WTC11 (cell line): ENCODE data around the gene ZBTB7C. TPM values are rescaled to one million over a fixed set of nuclear protein-coding genes. Genes with fewer than 3 reads are reported as not detected.

Experiments
- ATAC-seq: fragments of 200-7000 bp; cut with Tn5 transposase; 2 replicates; pipeline ENCODE4 v1.10.0; 2021; ENCODE audit warnings: mild to moderate bottlenecking, moderate library complexity
- CTCF ChIA-PET: fragments of 300-600 bp; sonication (Branson Sonifier 250); formaldehyde crosslinking; loops from one replicate; lab custom pipeline; 2021; ENCODE audit warnings: antibody characterized with exemption; lab: Charles Lee
- POLR2A ChIA-PET: fragments of 350-600 bp; sonication (Branson Sonifier 250); formaldehyde crosslinking; loops from one replicate; lab custom pipeline; 2021; ENCODE audit warnings: antibody characterized with exemption; lab: Charles Lee
- DNase-seq: peaks from one replicate; pipeline ENCODE4 v3.0.0; 2021; ENCODE audit warnings: low spot score
- H3K27ac Mint-ChIP-seq: 2 replicates; pipeline ENCODE4 v1.8.0; 2021; ENCODE audit warnings: mixed read lengths
- H3K27me3 Mint-ChIP-seq: 2 replicates; pipeline ENCODE4 v1.8.0; 2021; ENCODE audit warnings: low read depth, mild to moderate bottlenecking, moderate library complexity, mixed read lengths
- H3K36me3 Mint-ChIP-seq: 2 replicates; pipeline ENCODE4 v1.8.0; 2021; ENCODE audit warnings: mixed read lengths
- H3K4me1 Mint-ChIP-seq: 2 replicates; pipeline ENCODE4 v1.8.0; 2022; ENCODE audit warnings: mixed read lengths
- H3K4me3 Mint-ChIP-seq: 2 replicates; pipeline ENCODE4 v1.8.0; 2021; ENCODE audit warnings: mild to moderate bottlenecking, moderate library complexity, mixed read lengths
- H3K9me3 Mint-ChIP-seq: 2 replicates; pipeline ENCODE4 v1.8.0; 2021; ENCODE audit warnings: mixed read lengths
- CREM ChIP-seq: sonication (generic); formaldehyde crosslinking; IDR thresholded peaks from 2 replicates; pipeline ENCODE4 v1.8.1; 2022; ENCODE audit warnings: mild to moderate bottlenecking, missing genetic modification reagents, moderate library complexity
- FOXJ3 ChIP-seq: sonication (generic); formaldehyde crosslinking; IDR thresholded peaks from 2 replicates; pipeline ENCODE4 v1.9.0; 2021; ENCODE audit warnings: missing genetic modification reagents, mild to moderate bottlenecking, borderline replicate concordance
- FOXK1 ChIP-seq: sonication (generic); formaldehyde crosslinking; IDR thresholded peaks from 2 replicates; pipeline ENCODE4 v1.8.0; 2022; ENCODE audit warnings: mild to moderate bottlenecking, moderate library complexity, missing genetic modification reagents
- MYBL2 ChIP-seq: sonication (generic); formaldehyde crosslinking; IDR thresholded peaks from 2 replicates; pipeline ENCODE4 v1.8.1; 2023; ENCODE audit warnings: mild to moderate bottlenecking, moderate library complexity, missing genetic modification reagents
- NR1H2 ChIP-seq: sonication (generic); formaldehyde crosslinking; IDR thresholded peaks from 2 replicates; pipeline ENCODE4 v1.9.0; 2021; ENCODE audit warnings: mild to moderate bottlenecking, moderate library complexity, missing genetic modification reagents
- OVOL2 ChIP-seq: fragments of 250-450 bp; sonication (Bioruptor Pico); IDR thresholded peaks from 2 replicates; pipeline ENCODE4 v1.9.0; 2021; ENCODE audit warnings: mild to moderate bottlenecking, borderline replicate concordance
- RORB ChIP-seq: fragments of 250-450 bp; sonication (Bioruptor Pico); IDR thresholded peaks from 2 replicates; pipeline ENCODE4 v1.9.0; 2021; ENCODE audit warnings: mild to moderate bottlenecking
- TCF7 ChIP-seq: sonication (generic); formaldehyde crosslinking; IDR thresholded peaks from 2 replicates; pipeline ENCODE4 v1.8.0; 2022; ENCODE audit warnings: mild to moderate bottlenecking, low read depth, missing genetic modification reagents, moderate library complexity
- ZBTB21 ChIP-seq: sonication (generic); formaldehyde crosslinking; IDR thresholded peaks from 2 replicates; pipeline ENCODE4 v1.8.1; 2023; ENCODE audit warnings: mild to moderate bottlenecking, missing genetic modification reagents, borderline replicate concordance
- ZNF317 ChIP-seq: sonication (generic); formaldehyde crosslinking; IDR thresholded peaks from 2 replicates; pipeline ENCODE4 v1.8.1; 2023; ENCODE audit warnings: low read depth, mild to moderate bottlenecking, moderate library complexity, missing genetic modification reagents, borderline replicate concordance
- ZNF423 ChIP-seq: fragments of 250-450 bp; sonication (Bioruptor Pico); IDR thresholded peaks from 2 replicates; pipeline ENCODE4 v2.1.2; 2022; ENCODE audit warnings: mild to moderate bottlenecking, moderate library complexity
- total RNA-seq: library from RNA; stranded (reverse); gene quantifications from 3 replicates; pipeline ENCODE4 v1.2.3, GENCODE V29; 2021
- TF ChIP-seq, protein P1 (sequence below): sonication (generic); formaldehyde crosslinking; IDR thresholded peaks from 2 replicates; pipeline ENCODE4 v1.8.0; 2022; ENCODE audit warnings: missing genetic modification reagents
- TF ChIP-seq, protein P2 (sequence below): sonication (generic); formaldehyde crosslinking; IDR thresholded peaks from 2 replicates; pipeline ENCODE4 v1.8.1; 2022; ENCODE audit warnings: mild to moderate bottlenecking, missing genetic modification reagents, moderate library complexity, borderline replicate concordance
- TF ChIP-seq, protein P3 (sequence below): sonication (generic); formaldehyde crosslinking; IDR thresholded peaks from 2 replicates; pipeline ENCODE4 v1.8.1; 2023; ENCODE audit warnings: mild to moderate bottlenecking, missing genetic modification reagents, moderate library complexity
- TF ChIP-seq, protein P4 (sequence below): fragments of 250-450 bp; sonication (Bioruptor Pico); IDR thresholded peaks from 2 replicates; pipeline ENCODE4 v1.9.0; 2021; ENCODE audit warnings: mild to moderate bottlenecking, borderline replicate concordance
- TF ChIP-seq, protein P5 (sequence below): sonication (generic); formaldehyde crosslinking; IDR thresholded peaks from 2 replicates; pipeline ENCODE4 v1.8.1; 2023; ENCODE audit warnings: mild to moderate bottlenecking, moderate library complexity, missing genetic modification reagents

ZBTB7C gene
- total RNA-seq, 1 experiment from 2014 or later: 0.48 TPM

DNA sequence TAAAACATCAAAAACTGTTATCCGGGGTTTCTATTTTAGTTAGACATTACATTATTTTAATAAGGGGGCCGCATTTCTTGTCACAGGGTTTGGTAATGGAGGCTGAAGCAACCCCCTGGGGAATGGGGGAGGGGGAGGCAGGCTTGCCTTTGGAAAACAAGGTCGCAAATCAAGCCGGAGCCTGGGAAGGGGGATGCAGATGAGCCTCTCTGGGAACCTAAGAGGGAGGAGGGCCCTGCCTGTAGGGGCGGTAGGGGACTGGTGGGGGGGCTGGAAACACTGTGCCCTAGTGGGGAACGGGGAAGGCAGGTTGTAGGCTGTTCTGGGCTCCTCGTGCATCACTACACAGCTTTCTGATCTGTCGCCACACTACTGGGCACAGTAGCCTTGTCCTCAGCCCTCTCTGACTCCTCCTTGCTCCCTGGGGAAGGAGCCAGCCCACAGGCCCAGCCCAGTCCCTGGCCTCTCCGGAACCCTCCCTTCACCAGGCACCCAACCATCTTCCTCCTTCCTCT lies 308.5 kb downstream of the ZBTB7C start (continued):
- no peak for TF ChIP-seq CREM
- no peak for TF ChIP-seq FOXJ3 (CRISPR knock-in tag)
- TF ChIP-seq, protein P1, sequence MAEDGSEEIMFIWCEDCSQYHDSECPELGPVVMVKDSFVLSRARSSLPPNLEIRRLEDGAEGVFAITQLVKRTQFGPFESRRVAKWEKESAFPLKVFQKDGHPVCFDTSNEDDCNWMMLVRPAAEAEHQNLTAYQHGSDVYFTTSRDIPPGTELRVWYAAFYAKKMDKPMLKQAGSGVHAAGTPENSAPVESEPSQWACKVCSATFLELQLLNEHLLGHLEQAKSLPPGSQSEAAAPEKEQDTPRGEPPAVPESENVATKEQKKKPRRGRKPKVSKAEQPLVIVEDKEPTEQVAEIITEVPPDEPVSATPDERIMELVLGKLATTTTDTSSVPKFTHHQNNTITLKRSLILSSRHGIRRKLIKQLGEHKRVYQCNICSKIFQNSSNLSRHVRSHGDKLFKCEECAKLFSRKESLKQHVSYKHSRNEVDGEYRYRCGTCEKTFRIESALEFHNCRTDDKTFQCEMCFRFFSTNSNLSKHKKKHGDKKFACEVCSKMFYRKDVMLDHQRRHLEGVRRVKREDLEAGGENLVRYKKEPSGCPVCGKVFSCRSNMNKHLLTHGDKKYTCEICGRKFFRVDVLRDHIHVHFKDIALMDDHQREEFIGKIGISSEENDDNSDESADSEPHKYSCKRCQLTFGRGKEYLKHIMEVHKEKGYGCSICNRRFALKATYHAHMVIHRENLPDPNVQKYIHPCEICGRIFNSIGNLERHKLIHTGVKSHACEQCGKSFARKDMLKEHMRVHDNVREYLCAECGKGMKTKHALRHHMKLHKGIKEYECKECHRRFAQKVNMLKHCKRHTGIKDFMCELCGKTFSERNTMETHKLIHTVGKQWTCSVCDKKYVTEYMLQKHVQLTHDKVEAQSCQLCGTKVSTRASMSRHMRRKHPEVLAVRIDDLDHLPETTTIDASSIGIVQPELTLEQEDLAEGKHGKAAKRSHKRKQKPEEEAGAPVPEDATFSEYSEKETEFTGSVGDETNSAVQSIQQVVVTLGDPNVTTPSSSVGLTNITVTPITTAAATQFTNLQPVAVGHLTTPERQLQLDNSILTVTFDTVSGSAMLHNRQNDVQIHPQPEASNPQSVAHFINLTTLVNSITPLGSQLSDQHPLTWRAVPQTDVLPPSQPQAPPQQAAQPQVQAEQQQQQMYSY (CRISPR knock-in tag): peak; percentile 39; the same call in 1 of the 2 replicates

DNA sequence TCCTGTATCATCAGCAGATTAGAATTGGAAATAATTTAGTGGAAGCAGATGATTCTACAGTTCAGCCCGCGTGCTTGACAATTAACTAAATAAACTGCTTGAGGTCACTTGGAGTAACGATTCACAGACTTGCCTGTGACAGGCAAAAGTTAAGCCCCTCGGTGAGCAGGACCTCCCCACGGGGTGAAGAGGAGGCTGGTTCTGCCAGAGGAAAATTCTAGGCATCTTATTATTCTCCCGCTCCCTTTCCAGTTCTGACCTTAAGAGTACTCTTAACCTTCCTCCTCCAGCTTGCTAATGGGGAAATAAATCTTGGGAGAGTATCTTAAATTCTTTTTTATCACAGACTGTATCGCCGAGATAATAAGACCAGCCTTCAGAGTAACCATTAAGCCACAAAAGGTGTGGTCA lies 309.0 kb downstream of the ZBTB7C start:
- peaks cover 2% of the 10 kb centered on the region; the same call in 1 of the 2 replicates for H3K27me3 Mint-ChIP-seq
- ATAC-seq: no peak
- DNase-seq: no peak
- H3K27ac Mint-ChIP-seq: no peak overlapping the region
- H3K36me3 Mint-ChIP-seq: no peaks in the 10 kb centered on the region
- no peaks in the 10 kb centered on the region for H3K9me3 Mint-ChIP-seq
- TF ChIP-seq TCF7 (CRISPR knock-in tag) (no peak), OVOL2 (no peak), NR1H2 (CRISPR knock-in tag) (no peak), ZNF317 (CRISPR knock-in tag) (no peak)
- TF ChIP-seq, protein P2, sequence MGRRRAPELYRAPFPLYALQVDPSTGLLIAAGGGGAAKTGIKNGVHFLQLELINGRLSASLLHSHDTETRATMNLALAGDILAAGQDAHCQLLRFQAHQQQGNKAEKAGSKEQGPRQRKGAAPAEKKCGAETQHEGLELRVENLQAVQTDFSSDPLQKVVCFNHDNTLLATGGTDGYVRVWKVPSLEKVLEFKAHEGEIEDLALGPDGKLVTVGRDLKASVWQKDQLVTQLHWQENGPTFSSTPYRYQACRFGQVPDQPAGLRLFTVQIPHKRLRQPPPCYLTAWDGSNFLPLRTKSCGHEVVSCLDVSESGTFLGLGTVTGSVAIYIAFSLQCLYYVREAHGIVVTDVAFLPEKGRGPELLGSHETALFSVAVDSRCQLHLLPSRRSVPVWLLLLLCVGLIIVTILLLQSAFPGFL: no peak
- TF ChIP-seq, protein P3, sequence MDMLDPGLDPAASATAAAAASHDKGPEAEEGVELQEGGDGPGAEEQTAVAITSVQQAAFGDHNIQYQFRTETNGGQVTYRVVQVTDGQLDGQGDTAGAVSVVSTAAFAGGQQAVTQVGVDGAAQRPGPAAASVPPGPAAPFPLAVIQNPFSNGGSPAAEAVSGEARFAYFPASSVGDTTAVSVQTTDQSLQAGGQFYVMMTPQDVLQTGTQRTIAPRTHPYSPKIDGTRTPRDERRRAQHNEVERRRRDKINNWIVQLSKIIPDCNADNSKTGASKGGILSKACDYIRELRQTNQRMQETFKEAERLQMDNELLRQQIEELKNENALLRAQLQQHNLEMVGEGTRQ (CRISPR knock-in tag): no peak
- H3K4me3 Mint-ChIP-seq: peak overlapping the region; percentile 12; the same call in 1 of the 2 replicates
- ChIA-PET CTCF (interaction anchor here (1.7 kb wide), 1 partner anchor 63 kb away, joined by 5 read pairs; no protein-coding TSS in a partner anchor), POLR2A (no interaction called here)
- H3K4me1 Mint-ChIP-seq: peaks cover 25% of the 10 kb centered on the region

DNA sequence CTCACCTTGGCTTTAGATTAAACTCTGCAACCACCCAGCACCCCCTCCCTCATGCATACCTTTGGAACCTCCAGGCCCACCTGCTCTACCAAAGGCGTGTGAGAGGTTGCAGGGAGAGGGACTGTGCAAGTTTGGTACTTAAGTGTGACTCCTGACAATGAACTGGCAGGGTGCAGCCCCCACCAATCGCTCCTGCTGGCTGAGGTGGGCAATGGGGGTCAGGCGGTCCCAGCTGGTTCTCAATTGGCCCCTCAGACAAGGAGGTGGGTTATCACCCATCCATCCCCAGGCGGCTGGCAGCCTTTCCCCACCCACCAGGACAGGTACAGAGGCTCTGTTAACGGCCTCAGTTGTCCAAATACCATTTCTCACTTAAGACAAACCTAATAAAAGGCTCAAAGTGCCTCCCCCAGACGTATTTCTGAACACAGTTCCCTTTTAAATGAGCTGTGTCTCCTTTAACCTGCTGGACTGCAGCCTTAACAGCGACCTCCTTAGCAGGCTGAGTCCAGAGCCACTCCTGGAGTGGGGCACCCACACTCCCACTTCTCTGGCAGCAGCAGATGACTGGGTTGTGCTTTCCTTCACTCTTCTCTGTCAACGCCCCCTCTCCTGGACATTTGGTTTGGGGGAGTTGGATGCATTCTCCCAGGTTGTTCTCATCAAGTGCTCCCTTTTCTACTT lies 309.6 kb downstream of the ZBTB7C start:
- H3K27me3 Mint-ChIP-seq: peaks cover 2% of the 10 kb centered on the region; the same call in 1 of the 2 replicates
- H3K9me3 Mint-ChIP-seq: no peaks in the 10 kb centered on the region
- H3K4me3 Mint-ChIP-seq: no peak overlapping the region
- no peak overlapping the region for H3K27ac Mint-ChIP-seq
- H3K36me3 Mint-ChIP-seq: no peaks in the 10 kb centered on the region
- peaks cover 25% of the 10 kb centered on the region for H3K4me1 Mint-ChIP-seq
- POLR2A ChIA-PET: no interaction called here
- DNase-seq (no peak), ATAC-seq (no peak)
- CTCF ChIA-PET: interaction anchor here (0.6 to 1.7 kb wide), 2 partner anchors 62 to 565 kb away, joined by 3 to 5 read pairs; no protein-coding TSS in a partner anchor
- TF ChIP-seq, protein P2: no peak
- TF ChIP-seq, protein P4, sequence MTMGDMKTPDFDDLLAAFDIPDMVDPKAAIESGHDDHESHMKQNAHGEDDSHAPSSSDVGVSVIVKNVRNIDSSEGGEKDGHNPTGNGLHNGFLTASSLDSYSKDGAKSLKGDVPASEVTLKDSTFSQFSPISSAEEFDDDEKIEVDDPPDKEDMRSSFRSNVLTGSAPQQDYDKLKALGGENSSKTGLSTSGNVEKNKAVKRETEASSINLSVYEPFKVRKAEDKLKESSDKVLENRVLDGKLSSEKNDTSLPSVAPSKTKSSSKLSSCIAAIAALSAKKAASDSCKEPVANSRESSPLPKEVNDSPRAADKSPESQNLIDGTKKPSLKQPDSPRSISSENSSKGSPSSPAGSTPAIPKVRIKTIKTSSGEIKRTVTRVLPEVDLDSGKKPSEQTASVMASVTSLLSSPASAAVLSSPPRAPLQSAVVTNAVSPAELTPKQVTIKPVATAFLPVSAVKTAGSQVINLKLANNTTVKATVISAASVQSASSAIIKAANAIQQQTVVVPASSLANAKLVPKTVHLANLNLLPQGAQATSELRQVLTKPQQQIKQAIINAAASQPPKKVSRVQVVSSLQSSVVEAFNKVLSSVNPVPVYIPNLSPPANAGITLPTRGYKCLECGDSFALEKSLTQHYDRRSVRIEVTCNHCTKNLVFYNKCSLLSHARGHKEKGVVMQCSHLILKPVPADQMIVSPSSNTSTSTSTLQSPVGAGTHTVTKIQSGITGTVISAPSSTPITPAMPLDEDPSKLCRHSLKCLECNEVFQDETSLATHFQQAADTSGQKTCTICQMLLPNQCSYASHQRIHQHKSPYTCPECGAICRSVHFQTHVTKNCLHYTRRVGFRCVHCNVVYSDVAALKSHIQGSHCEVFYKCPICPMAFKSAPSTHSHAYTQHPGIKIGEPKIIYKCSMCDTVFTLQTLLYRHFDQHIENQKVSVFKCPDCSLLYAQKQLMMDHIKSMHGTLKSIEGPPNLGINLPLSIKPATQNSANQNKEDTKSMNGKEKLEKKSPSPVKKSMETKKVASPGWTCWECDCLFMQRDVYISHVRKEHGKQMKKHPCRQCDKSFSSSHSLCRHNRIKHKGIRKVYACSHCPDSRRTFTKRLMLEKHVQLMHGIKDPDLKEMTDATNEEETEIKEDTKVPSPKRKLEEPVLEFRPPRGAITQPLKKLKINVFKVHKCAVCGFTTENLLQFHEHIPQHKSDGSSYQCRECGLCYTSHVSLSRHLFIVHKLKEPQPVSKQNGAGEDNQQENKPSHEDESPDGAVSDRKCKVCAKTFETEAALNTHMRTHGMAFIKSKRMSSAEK (CRISPR knock-in tag): no peak
- TF ChIP-seq, protein P5, sequence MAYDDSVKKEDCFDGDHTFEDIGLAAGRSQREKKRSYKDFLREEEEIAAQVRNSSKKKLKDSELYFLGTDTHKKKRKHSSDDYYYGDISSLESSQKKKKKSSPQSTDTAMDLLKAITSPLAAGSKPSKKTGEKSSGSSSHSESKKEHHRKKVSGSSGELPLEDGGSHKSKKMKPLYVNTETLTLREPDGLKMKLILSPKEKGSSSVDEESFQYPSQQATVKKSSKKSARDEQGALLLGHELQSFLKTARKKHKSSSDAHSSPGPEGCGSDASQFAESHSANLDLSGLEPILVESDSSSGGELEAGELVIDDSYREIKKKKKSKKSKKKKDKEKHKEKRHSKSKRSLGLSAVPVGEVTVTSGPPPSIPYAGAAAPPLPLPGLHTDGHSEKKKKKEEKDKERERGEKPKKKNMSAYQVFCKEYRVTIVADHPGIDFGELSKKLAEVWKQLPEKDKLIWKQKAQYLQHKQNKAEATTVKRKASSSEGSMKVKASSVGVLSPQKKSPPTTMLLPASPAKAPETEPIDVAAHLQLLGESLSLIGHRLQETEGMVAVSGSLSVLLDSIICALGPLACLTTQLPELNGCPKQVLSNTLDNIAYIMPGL: no peak
- TF ChIP-seq MYBL2: no peak
- TF ChIP-seq ZBTB21 (CRISPR knock-in tag): no peak
- TF ChIP-seq ZNF423 (CRISPR knock-in tag): no peak
- no peak for TF ChIP-seq RORB (CRISPR knock-in tag)
- TF ChIP-seq FOXK1 (CRISPR knock-in tag): no peak
